Panc1 (cell line): ENCODE measurements around the gene ZNF566. TPM values are rescaled to one million over a fixed set of nuclear protein-coding genes. Genes with fewer than 3 reads are reported as not detected.

ENCODE experiments used
- ATAC-seq: fragments of 200-7000 bp; cut with Tn5 transposase; 2 replicates; pipeline ENCODE4 v1.9.1; 2020; ENCODE audit warnings: mild to moderate bottlenecking, moderate library complexity
- BruUV-seq: library from RNA; stranded (reverse); fragments of 400-500 nt; replicated peaks from 2 replicates; lab custom pipeline; 2021; lab: Mats Ljungman, UMichigan
- CTCF ChIA-PET: fragments of 300-600 bp; sonication (Branson Sonifier 250); formaldehyde crosslinking; loops from one replicate; lab custom pipeline; 2022; ENCODE audit warnings: antibody characterized with exemption; lab: Charles Lee
- POLR2A ChIA-PET: fragments of 300-600 bp; sonication (Branson Sonifier 250); formaldehyde crosslinking; loops from one replicate; lab custom pipeline; 2022; ENCODE audit warnings: antibody characterized with exemption; lab: Charles Lee
- DNase-seq: peaks from one replicate; pipeline ENCODE4 v3.0.0-alpha.2; 2010; ENCODE audit warnings: low read depth, low spot score
- H3K27ac ChIP-seq: 2 replicates; pipeline ENCODE4 v1.5.1; 2011; ENCODE audit warnings: mild to moderate bottlenecking, low read length, inconsistent platforms
- H3K27me3 ChIP-seq: fragments of 200-500 bp; sonication (Bioruptor generic); 2 replicates; pipeline ENCODE4 v1.6.0; 2014; ENCODE audit warnings: low read length, inconsistent platforms; ENCODE audit not compliant: control insufficient read depth, insufficient read depth
- H3K36me3 ChIP-seq: fragments of 200-500 bp; sonication (Bioruptor generic); 2 replicates; pipeline ENCODE4 v1.5.1; 2014; ENCODE audit warnings: inconsistent platforms, mild to moderate bottlenecking, low read length, moderate library complexity; ENCODE audit not compliant: control insufficient read depth, insufficient read depth
- H3K4me1 ChIP-seq: 2 replicates; pipeline ENCODE4 v1.5.1; 2011; ENCODE audit warnings: inconsistent platforms, mild to moderate bottlenecking, low read length, moderate library complexity; ENCODE audit not compliant: control insufficient read depth, insufficient read depth
- H3K4me3 ChIP-seq, 2 experiments: 2 replicates each; pipeline ENCODE4 v1.5.1; 2011 to 2012; ENCODE audit warnings: low read depth in 2 of 2, low read length in 2 of 2, mild to moderate bottlenecking in 2 of 2, inconsistent platforms in 1 of 2, moderate library complexity in 1 of 2
- H3K9me3 ChIP-seq: fragments of 200-500 bp; sonication (Bioruptor generic); 2 replicates; pipeline ENCODE4 v1.5.1; 2014; ENCODE audit warnings: low read depth, mild to moderate bottlenecking, inconsistent platforms, low read length, moderate library complexity; ENCODE audit not compliant: control insufficient read depth, insufficient read depth
- CTCF ChIP-seq: fragments of 450-650 bp; IDR thresholded peaks from 2 replicates; pipeline ENCODE4 v1.5.1; 2017; ENCODE audit warnings: mild to moderate bottlenecking
- POLR2AphosphoS5 ChIP-seq: IDR thresholded peaks from 2 replicates; pipeline ENCODE4 v1.6.1; 2012; ENCODE audit warnings: mild to moderate bottlenecking, low read depth, low read length, moderate library complexity
- SIN3A ChIP-seq: IDR thresholded peaks from 2 replicates; pipeline ENCODE4 v1.6.1; 2012; ENCODE audit warnings: low read depth, mild to moderate bottlenecking, low read length, moderate library complexity, borderline replicate concordance; ENCODE audit not compliant: insufficient read depth
- TCF7L2 ChIP-seq: IDR thresholded peaks from 2 replicates; pipeline ENCODE4 v1.6.1; 2011; ENCODE audit warnings: mild to moderate bottlenecking, low read depth, low read length, inconsistent platforms
- in situ Hi-C: cut with HindIII; loops from 2 replicates; pipeline ENCODE4 v1.10.0; 2016; ENCODE audit warnings: low sequenced_read_pairs, low pct_unique_long_range_greater_than_20kb
- intact Hi-C: fragments of 100-400 bp; cut with micrococcal nuclease; formaldehyde crosslinking; loops from one replicate; pipeline ENCODE4 v1.10.0; 2022; ENCODE audit not compliant: unreplicated experiment
- total RNA-seq: library from RNA; stranded (reverse); gene quantifications from one replicate; pipeline ENCODE4 v1.2.1, GENCODE V29; 2021; ENCODE audit not compliant: unreplicated experiment
- TF ChIP-seq, protein P1 (sequence below), 2 experiments: IDR thresholded peaks; 2 replicates each; pipeline ENCODE4 v1.6.1; 2011 to 2012; ENCODE audit warnings: low read depth in 2 of 2, control low read depth in 1 of 2, low read length in 1 of 2, mild to moderate bottlenecking in 1 of 2, moderate library complexity in 1 of 2; ENCODE audit not compliant: insufficient read depth in 1 of 2

The ZNF566 gene
- total RNA-seq, 1 experiment from 2014 or later, result 19.5 TPM

- Histone ChIP-seq H3K27ac (no peak overlapping the region), H3K9me3 (peaks cover 35% of the 10 kb centered on the region; the same call in 1 of the 2 replicates), H3K36me3 (peaks cover 24% of the 10 kb centered on the region), H3K4me3 (no peak overlapping the region), H3K4me1 (no peaks in the 10 kb centered on the region), H3K27me3 (no peaks in the 10 kb centered on the region)
- TF ChIP-seq SIN3A, result no peak
- TF ChIP-seq, protein P1, sequence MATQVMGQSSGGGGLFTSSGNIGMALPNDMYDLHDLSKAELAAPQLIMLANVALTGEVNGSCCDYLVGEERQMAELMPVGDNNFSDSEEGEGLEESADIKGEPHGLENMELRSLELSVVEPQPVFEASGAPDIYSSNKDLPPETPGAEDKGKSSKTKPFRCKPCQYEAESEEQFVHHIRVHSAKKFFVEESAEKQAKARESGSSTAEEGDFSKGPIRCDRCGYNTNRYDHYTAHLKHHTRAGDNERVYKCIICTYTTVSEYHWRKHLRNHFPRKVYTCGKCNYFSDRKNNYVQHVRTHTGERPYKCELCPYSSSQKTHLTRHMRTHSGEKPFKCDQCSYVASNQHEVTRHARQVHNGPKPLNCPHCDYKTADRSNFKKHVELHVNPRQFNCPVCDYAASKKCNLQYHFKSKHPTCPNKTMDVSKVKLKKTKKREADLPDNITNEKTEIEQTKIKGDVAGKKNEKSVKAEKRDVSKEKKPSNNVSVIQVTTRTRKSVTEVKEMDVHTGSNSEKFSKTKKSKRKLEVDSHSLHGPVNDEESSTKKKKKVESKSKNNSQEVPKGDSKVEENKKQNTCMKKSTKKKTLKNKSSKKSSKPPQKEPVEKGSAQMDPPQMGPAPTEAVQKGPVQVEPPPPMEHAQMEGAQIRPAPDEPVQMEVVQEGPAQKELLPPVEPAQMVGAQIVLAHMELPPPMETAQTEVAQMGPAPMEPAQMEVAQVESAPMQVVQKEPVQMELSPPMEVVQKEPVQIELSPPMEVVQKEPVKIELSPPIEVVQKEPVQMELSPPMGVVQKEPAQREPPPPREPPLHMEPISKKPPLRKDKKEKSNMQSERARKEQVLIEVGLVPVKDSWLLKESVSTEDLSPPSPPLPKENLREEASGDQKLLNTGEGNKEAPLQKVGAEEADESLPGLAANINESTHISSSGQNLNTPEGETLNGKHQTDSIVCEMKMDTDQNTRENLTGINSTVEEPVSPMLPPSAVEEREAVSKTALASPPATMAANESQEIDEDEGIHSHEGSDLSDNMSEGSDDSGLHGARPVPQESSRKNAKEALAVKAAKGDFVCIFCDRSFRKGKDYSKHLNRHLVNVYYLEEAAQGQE (IDR thresholded peaks at IDR 0.05; ENCODE audit: insufficient read depth in 1 of 2, low read depth in 2 of 2, low read length in 1 of 2), result no peak
- no peak for TF ChIP-seq POLR2AphosphoS5
- no peak for TF ChIP-seq TCF7L2
- TF ChIP-seq CTCF, result no peak
- DNase-seq, result no peak
- ChIA-PET POLR2A (no interaction called here), CTCF (no interaction called here)
- BruUV-seq, result no TSS peak
- in situ Hi-C loops (no loop called here), intact Hi-C loops (no loop called here)
- ATAC-seq, result no peak
These were observed 79.5 kb downstream of the ZNF566 start for GRCh38 chr19:36409841-36410240.

GRCh38 chr19:36408101-36408500 is 81.3 kb downstream of the ZNF566 start:
- Histone ChIP-seq H3K9me3 (peaks cover 38% of the 10 kb centered on the region; the same call in 1 of the 2 replicates), H3K27me3 (no peaks in the 10 kb centered on the region), H3K36me3 (peaks cover 27% of the 10 kb centered on the region), H3K27ac (no peak overlapping the region), H3K4me3 (no peak overlapping the region), H3K4me1 (no peaks in the 10 kb centered on the region)
- ChIA-PET POLR2A (no interaction called here), CTCF (no interaction called here)
- in situ Hi-C loops, result no loop called here
- ATAC-seq (no peak), DNase-seq (no peak)
- TF ChIP-seq POLR2AphosphoS5 (no peak), TCF7L2 (no peak), CTCF (no peak), SIN3A (no peak)
- TF ChIP-seq, protein P1 (IDR thresholded peaks at IDR 0.05; ENCODE audit: insufficient read depth in 1 of 2, low read depth in 2 of 2, low read length in 1 of 2), result no peak
- intact Hi-C loops, result no loop called here
- BruUV-seq, result no TSS peak
